NT2/D1 (cell line): Measurements from ENCODE around the gene FSTL4.

Source experiments
- YY1 ChIP-seq: IDR thresholded peaks from 2 replicates; pipeline ENCODE4 v1.6.1; 2011; ENCODE audit not compliant: insufficient read length, insufficient read depth
- ZNF274 ChIP-seq: IDR thresholded peaks from 2 replicates; pipeline ENCODE4 v1.6.1; 2011; ENCODE audit warnings: mild to moderate bottlenecking, low read depth, low read length

- no peak for TF ChIP-seq YY1
- TF ChIP-seq ZNF274 = no peak
Observed at GRCh38 chr5:133521801-133522200, 90.5 kb downstream of the FSTL4 start.
